A673 (cell line): ENCODE results near the gene SLC25A21. TPM values are rescaled to one million over a fixed set of nuclear protein-coding genes. Genes with fewer than 3 reads are reported as not detected.

ENCODE experiments used
- BruUV-seq: library from RNA; stranded (reverse); fragments of 400-500 nt; replicated peaks from 2 replicates; lab custom pipeline; 2021; lab: Mats Ljungman, UMichigan
- CTCF ChIA-PET: fragments of 300-600 bp; sonication (Branson Sonifier 250); formaldehyde crosslinking; loops from one replicate; lab custom pipeline; 2022; ENCODE audit warnings: antibody characterized with exemption; lab: Charles Lee
- POLR2A ChIA-PET: fragments of 300-600 bp; sonication (Branson Sonifier 250); formaldehyde crosslinking; loops from one replicate; lab custom pipeline; 2022; ENCODE audit warnings: antibody characterized with exemption; ENCODE audit not compliant: low non-redundant PET; lab: Charles Lee
- DNase-seq: peaks from one replicate; pipeline ENCODE4 v3.0.0-alpha.2; 2015; ENCODE audit warnings: low spot score
- H3K27ac ChIP-seq: fragments of 200-600 bp; sonication (generic); 2 replicates; pipeline ENCODE4 v1.5.1; 2016; ENCODE audit warnings: mixed run types, low read depth, mild to moderate bottlenecking, mixed read lengths, antibody characterized with exemption, low read length; ENCODE audit not compliant: poor library complexity, severe bottlenecking
- H3K27me3 ChIP-seq: fragments of 200-600 bp; sonication (generic); replicated peaks from 2 replicates; pipeline ENCODE4 v1.6.1; 2017; ENCODE audit warnings: mixed run types, low read depth, mild to moderate bottlenecking, mixed read lengths, antibody characterized with exemption, low read length; ENCODE audit not compliant: insufficient read depth, poor library complexity
- H3K36me3 ChIP-seq: fragments of 200-600 bp; sonication (generic); 2 replicates; pipeline ENCODE4 v1.6.1; 2016; ENCODE audit warnings: mixed run types, mild to moderate bottlenecking, mixed read lengths, antibody characterized with exemption, low read length; ENCODE audit not compliant: insufficient read depth, poor library complexity, severe bottlenecking
- H3K4me1 ChIP-seq: fragments of 200-600 bp; sonication (generic); 2 replicates; pipeline ENCODE4 v1.6.1; 2017; ENCODE audit warnings: mixed run types, mild to moderate bottlenecking, mixed read lengths, antibody characterized with exemption, low read length; ENCODE audit not compliant: insufficient read depth, poor library complexity, severe bottlenecking
- H3K4me3 ChIP-seq: fragments of 200-600 bp; sonication (generic); 2 replicates; pipeline ENCODE4 v1.5.1; 2016; ENCODE audit warnings: low read depth, mixed run types, mild to moderate bottlenecking, mixed read lengths, low read length; ENCODE audit not compliant: poor library complexity, severe bottlenecking
- H3K9me3 ChIP-seq: fragments of 200-600 bp; sonication (generic); 2 replicates; pipeline ENCODE4 v1.6.1; 2016; ENCODE audit warnings: mixed run types, low read depth, mild to moderate bottlenecking, mixed read lengths, antibody characterized with exemption, low read length; ENCODE audit not compliant: poor library complexity, severe bottlenecking
- EZH2 ChIP-seq: fragments of 200-600 bp; sonication (generic); IDR thresholded peaks from 2 replicates; pipeline ENCODE4 v1.6.1; 2017; ENCODE audit warnings: borderline replicate concordance, low read depth, mild to moderate bottlenecking, mixed read lengths, antibody characterized with exemption, low read length; ENCODE audit not compliant: poor library complexity, severe bottlenecking
- intact Hi-C: fragments of 100-400 bp; cut with micrococcal nuclease; formaldehyde crosslinking; loops from one replicate; pipeline ENCODE4 v1.10.0; 2022; ENCODE audit not compliant: unreplicated experiment
- total RNA-seq: library from RNA; stranded (reverse); gene quantifications from 2 replicates; pipeline ENCODE4 v1.2.3, GENCODE V29; 2021
- TF ChIP-seq, protein P1 (sequence below): fragments of 300-800, 200-600 bp; sonication (generic); conservative IDR thresholded peaks from 2 replicates; pipeline ENCODE4 v1.5.1; 2017; ENCODE audit warnings: low read depth, mild to moderate bottlenecking, antibody characterized with exemption, low read length, moderate library complexity, mixed read lengths

Gene SLC25A21
- total RNA-seq, 1 experiment from 2014 or later, result 4.7 TPM

DNA sequence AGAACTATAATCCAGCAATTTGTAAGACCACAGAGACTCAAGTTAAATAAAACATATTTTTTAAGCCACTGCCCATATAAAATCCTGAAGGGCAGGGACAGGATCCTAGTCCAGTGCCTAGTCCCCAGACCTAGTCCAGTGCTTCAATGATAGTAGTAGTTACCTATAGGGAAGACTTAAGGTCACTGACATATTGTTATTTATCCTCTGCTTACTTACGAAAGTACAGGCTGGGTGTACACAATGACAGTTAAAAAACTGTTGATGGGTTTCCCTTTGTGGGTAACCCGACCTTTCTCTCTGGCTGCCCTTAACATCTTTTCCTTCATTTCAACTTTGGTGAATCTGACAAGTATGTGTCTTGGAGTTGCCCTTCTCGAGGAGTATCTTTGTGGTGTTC, 192.5 kb downstream of the SLC25A21 start:
- no peak overlapping the region for H3K27ac ChIP-seq
- intact Hi-C loops, result no loop called here
- POLR2A ChIA-PET, result no interaction called here
- no peaks in the 10 kb centered on the region for H3K27me3 ChIP-seq
- TF ChIP-seq, protein P1, sequence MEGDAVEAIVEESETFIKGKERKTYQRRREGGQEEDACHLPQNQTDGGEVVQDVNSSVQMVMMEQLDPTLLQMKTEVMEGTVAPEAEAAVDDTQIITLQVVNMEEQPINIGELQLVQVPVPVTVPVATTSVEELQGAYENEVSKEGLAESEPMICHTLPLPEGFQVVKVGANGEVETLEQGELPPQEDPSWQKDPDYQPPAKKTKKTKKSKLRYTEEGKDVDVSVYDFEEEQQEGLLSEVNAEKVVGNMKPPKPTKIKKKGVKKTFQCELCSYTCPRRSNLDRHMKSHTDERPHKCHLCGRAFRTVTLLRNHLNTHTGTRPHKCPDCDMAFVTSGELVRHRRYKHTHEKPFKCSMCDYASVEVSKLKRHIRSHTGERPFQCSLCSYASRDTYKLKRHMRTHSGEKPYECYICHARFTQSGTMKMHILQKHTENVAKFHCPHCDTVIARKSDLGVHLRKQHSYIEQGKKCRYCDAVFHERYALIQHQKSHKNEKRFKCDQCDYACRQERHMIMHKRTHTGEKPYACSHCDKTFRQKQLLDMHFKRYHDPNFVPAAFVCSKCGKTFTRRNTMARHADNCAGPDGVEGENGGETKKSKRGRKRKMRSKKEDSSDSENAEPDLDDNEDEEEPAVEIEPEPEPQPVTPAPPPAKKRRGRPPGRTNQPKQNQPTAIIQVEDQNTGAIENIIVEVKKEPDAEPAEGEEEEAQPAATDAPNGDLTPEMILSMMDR, result no peak
- no peak for TF ChIP-seq EZH2
- H3K4me1 ChIP-seq, result no peaks in the 10 kb centered on the region
- no peak overlapping the region for H3K4me3 ChIP-seq
- no peak for DNase-seq
- H3K9me3 ChIP-seq, result no peaks in the 10 kb centered on the region
- no peaks in the 10 kb centered on the region for H3K36me3 ChIP-seq
- BruUV-seq, result no TSS peak
- CTCF ChIA-PET, result no interaction called here

DNA sequence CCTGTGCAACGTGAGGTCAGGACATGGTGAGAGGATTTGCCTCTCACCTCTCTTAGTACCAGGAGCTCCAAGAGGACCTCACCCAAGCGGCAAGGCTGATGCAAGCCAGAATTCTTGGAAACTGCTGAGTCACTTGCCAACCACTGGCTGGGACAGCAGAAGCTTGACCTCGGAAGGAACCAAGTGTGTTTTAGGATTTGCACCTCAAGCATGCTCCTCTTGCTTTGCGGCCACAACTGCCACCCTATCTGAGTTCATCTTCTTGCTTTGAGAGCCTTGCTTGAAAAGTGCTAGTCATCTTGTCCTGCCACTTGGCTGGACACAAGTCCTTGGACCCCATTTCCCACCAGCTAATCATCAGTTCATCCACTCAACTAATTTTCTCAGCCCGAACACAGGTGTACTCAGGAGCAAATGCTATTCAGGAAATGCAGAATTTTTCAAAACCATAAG, 195.8 kb downstream of the SLC25A21 start:
- Histone ChIP-seq H3K4me3 (no peak overlapping the region), H3K27me3 (no peaks in the 10 kb centered on the region), H3K36me3 (no peaks in the 10 kb centered on the region), H3K4me1 (no peaks in the 10 kb centered on the region), H3K27ac (no peak overlapping the region), H3K9me3 (no peaks in the 10 kb centered on the region)
- intact Hi-C loops, result no loop called here
- TF ChIP-seq, protein P1, result no peak
- no peak for TF ChIP-seq EZH2
- BruUV-seq, result no TSS peak
- CTCF ChIA-PET, result no interaction called here
- DNase-seq, result no peak
- POLR2A ChIA-PET, result no interaction called here

DNA sequence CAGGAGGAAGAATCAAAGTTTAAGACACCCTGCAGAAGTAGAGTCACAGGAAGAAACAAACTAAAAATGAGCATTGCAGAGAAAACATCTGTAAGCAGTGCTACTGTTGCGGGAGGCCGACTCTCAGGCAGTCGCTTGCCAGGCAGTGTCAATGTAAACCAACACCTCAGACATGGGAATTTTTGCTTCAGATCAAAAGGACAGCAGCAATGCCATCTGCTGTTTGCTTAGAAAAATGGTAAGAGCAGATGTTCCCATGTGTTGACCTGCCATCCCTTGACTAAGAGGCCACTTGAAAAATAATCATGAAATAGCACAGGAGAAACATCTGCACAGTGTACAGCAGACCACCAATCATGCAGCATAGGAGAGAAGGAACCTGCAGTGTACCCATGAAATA, 196.6 kb downstream of the SLC25A21 start:
- Histone ChIP-seq H3K27ac (no peak overlapping the region), H3K9me3 (no peaks in the 10 kb centered on the region), H3K36me3 (no peaks in the 10 kb centered on the region), H3K4me3 (no peak overlapping the region), H3K4me1 (no peaks in the 10 kb centered on the region), H3K27me3 (no peaks in the 10 kb centered on the region)
- intact Hi-C loops, result no loop called here
- no TSS peak for BruUV-seq
- DNase-seq, result peak; percentile 36
- TF ChIP-seq, protein P1, result peak; percentile 45
- TF ChIP-seq EZH2, result no peak
- ChIA-PET POLR2A (no interaction called here), CTCF (no interaction called here)
